Measurements from ENCODE around the gene MS4A6E. TPM values are rescaled to one million over a fixed set of nuclear protein-coding genes. Genes with fewer than 3 reads are reported as not detected.

The MS4A6E gene
- total and polyA plus RNA-seq, 4 donors = 1.3 TPM; not detected in 3

DNA sequence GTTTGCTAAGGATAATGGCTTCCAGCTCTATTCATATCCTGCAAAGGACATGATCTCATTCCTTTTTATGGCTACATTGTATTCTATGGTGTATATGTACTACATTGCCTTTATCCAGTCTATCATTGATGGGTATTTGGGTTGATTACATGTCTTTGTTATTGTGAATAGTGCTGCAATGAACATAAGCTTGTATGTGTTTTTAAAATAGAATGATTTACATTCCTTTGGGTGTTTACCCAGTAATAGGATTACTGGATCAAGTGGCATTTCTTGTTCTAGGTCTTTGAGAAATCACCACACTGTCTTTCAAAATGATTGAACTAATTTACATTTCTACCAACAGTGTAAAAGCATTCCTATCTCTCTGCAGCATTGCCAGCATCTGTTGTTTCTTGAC, 6.0 kb upstream of the MS4A6E start:
- Histone ChIP-seq H3K36me3 (ENCODE audit: control insufficient read depth in 1 of 2, insufficient read depth in 2 of 2, low read length in 1 of 2) (no peaks in the 10 kb centered on the region), H3K4me1 (ENCODE audit: control insufficient read depth in 1 of 2, insufficient read depth in 2 of 2, low read length in 2 of 2) (no peaks in the 10 kb centered on the region), H3K27me3 (ENCODE audit: control insufficient read depth in 1 of 2, insufficient read depth in 2 of 2, low read length in 1 of 2) (no peaks in the 10 kb centered on the region), H3K27ac (ENCODE audit: low read depth in 1 of 2, low read length in 2 of 2) (no peak overlapping the region), H3K4me3 (ENCODE audit: low read length in 2 of 2) (no peak overlapping the region), H3K9me3 (ENCODE audit: control insufficient read depth, low read length) (peaks cover 8% of the 10 kb centered on the region)
- DNase-seq (no peak), ATAC-seq (ENCODE audit: low FRiP score) (no peak)
- intact Hi-C loops (cut with DNase I) = no loop called here

DNA sequence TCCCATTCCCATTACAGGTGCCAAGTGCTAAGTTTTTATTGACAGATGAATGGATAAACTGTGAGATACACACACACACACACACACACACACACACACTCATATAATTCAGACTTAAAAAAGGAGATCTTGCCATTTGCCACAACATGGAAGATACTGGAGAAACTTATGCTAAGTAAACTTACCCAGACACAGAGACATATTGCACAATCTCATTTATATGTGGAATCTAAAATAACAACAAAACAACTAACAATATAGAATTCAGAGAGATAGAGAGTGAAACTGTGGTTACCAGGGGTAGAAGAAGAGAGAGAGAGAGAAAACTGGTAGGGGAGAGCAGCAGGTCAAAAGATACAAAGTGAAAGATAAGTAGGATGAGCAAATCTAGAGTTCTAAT, 1.4 kb downstream of the MS4A6E start:
- no peak for DNase-seq
- no peaks in the 10 kb centered on the region for H3K27me3 ChIP-seq (ENCODE audit: control insufficient read depth in 1 of 2, insufficient read depth in 2 of 2, low read length in 1 of 2)
- H3K4me3 ChIP-seq (ENCODE audit: low read length in 2 of 2) = no peak overlapping the region
- H3K36me3 ChIP-seq (ENCODE audit: control insufficient read depth in 1 of 2, insufficient read depth in 2 of 2, low read length in 1 of 2) = no peaks in the 10 kb centered on the region
- no peak overlapping the region for H3K27ac ChIP-seq (ENCODE audit: low read depth in 1 of 2, low read length in 2 of 2)
- ATAC-seq (ENCODE audit: low FRiP score) = no peak
- peaks cover 6% of the 10 kb centered on the region for H3K9me3 ChIP-seq (ENCODE audit: control insufficient read depth, low read length)
- intact Hi-C loops (cut with DNase I) = no loop called here
- H3K4me1 ChIP-seq (ENCODE audit: control insufficient read depth in 1 of 2, insufficient read depth in 2 of 2, low read length in 2 of 2) = no peaks in the 10 kb centered on the region

DNA sequence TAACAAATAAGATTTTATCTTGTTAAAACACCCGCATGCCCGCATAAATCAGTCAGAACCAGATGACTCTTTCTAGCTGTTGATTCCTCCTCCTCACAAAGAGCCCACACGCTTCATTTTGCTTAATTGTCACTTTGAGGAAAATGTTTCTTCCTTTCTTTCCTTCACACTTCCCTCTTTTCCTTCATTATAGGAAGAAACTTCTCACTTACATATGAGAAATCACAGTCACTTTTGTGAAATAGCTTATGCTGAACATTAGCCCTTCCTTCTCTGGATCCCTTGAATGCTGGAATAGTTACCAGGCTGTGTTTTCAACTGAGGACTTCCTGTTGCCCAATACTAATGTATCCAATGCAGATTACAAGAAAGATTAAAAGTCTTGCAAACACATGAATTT, 5.8 kb downstream of the MS4A6E start:
- Histone ChIP-seq H3K9me3 (ENCODE audit: control insufficient read depth, low read length) (no peaks in the 10 kb centered on the region), H3K36me3 (ENCODE audit: control insufficient read depth in 1 of 2, insufficient read depth in 2 of 2, low read length in 1 of 2) (no peaks in the 10 kb centered on the region), H3K4me1 (ENCODE audit: control insufficient read depth in 1 of 2, insufficient read depth in 2 of 2, low read length in 2 of 2) (no peaks in the 10 kb centered on the region), H3K4me3 (ENCODE audit: low read length in 2 of 2) (no peak overlapping the region), H3K27ac (ENCODE audit: low read depth in 1 of 2, low read length in 2 of 2) (no peak overlapping the region), H3K27me3 (ENCODE audit: control insufficient read depth in 1 of 2, insufficient read depth in 2 of 2, low read length in 1 of 2) (no peaks in the 10 kb centered on the region)
- intact Hi-C loops (cut with DNase I) = no loop called here
- 34 to 74% methylated on average over 3 of the region's 3 CpGs for WGBS, 2 donors
- DNase-seq = no peak
- ATAC-seq (ENCODE audit: low FRiP score) = no peak

DNA sequence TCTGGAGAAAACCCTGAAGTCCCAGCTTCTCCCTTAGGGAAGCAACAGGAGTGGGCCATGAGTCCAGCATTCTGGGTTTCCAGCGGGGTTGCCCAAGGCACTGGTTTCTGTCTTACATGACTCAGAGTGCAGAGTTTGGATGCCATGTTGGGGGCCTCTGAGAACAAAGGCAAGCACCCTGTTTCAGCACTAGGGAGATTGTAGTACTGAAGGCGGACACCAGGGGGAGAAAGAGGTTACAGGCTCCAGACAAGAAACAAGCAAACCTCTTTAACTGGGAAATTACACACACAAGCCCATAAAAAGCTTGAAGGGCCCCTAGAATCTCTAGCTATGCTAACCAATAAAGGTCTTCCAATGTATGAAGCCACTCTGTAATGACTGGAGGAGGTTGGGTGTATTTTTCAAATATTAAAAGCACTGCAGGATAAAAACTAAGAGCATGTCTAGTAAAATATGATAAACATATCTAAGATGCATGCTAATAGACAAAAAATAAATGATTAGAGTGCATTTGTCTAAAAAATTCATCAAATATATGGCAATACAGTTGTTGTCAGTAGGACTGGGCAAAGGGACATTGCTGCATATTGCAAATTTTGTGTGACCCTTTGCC, 7.1 kb downstream of the MS4A6E start:
- no peak for ATAC-seq (ENCODE audit: low FRiP score)
- 16 to 22% methylated on average over 2 of the region's 2 CpGs for WGBS, 2 donors
- Histone ChIP-seq H3K9me3 (ENCODE audit: control insufficient read depth, low read length) (no peaks in the 10 kb centered on the region), H3K27ac (ENCODE audit: low read depth in 1 of 2, low read length in 2 of 2) (no peak overlapping the region), H3K36me3 (ENCODE audit: control insufficient read depth in 1 of 2, insufficient read depth in 2 of 2, low read length in 1 of 2) (no peaks in the 10 kb centered on the region), H3K27me3 (ENCODE audit: control insufficient read depth in 1 of 2, insufficient read depth in 2 of 2, low read length in 1 of 2) (no peaks in the 10 kb centered on the region), H3K4me1 (ENCODE audit: control insufficient read depth in 1 of 2, insufficient read depth in 2 of 2, low read length in 2 of 2) (no peaks in the 10 kb centered on the region), H3K4me3 (ENCODE audit: low read length in 2 of 2) (no peak overlapping the region)
- DNase-seq = peak in 1 of 2 donors; percentile 65
- intact Hi-C loops (cut with DNase I) = no loop called here

DNA sequence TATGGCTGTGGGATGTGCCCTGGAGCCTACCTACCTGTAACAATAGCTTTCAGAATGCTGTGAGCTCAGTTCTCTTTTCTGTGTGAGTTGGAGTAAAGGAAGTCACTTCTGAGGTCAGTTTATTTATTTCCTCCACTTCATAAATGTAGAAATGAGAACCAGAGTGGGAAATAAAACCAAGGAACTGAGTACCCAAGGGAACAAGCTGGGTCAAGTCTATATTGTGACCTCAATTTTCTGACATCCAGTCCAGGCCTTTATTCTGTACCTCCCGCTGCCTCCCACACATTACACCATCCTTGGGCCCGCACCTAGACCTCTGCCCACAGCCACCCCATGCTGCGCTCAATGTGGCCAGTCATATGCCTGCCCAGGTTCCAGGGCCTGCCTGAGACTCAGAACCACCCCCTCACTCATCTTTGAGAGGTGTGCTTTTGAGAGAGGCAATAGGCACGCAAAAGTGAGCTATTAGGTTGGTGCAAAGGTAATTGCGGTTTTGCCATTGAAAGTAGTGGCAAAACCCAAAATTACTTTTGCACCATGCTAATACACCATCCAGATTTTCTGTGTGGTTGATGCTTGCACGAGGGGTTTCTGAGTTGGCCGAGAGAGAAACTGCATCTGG, 9.8 kb downstream of the MS4A6E start:
- ATAC-seq (ENCODE audit: low FRiP score) (no peak), DNase-seq (no peak)
- H3K27ac ChIP-seq (ENCODE audit: low read depth in 1 of 2, low read length in 2 of 2) = no peak overlapping the region
- intact Hi-C loops (cut with DNase I) = no loop called here
- 88 to 90% methylated on average over 7 of the region's 7 CpGs for WGBS, 2 donors
- H3K27me3 ChIP-seq (ENCODE audit: control insufficient read depth in 1 of 2, insufficient read depth in 2 of 2, low read length in 1 of 2) = no peaks in the 10 kb centered on the region
- H3K9me3 ChIP-seq (ENCODE audit: control insufficient read depth, low read length) = no peaks in the 10 kb centered on the region
- no peaks in the 10 kb centered on the region for H3K4me1 ChIP-seq (ENCODE audit: control insufficient read depth in 1 of 2, insufficient read depth in 2 of 2, low read length in 2 of 2)
- H3K4me3 ChIP-seq (ENCODE audit: low read length in 2 of 2) = no peak overlapping the region
- H3K36me3 ChIP-seq (ENCODE audit: control insufficient read depth in 1 of 2, insufficient read depth in 2 of 2, low read length in 1 of 2) = no peaks in the 10 kb centered on the region

DNA sequence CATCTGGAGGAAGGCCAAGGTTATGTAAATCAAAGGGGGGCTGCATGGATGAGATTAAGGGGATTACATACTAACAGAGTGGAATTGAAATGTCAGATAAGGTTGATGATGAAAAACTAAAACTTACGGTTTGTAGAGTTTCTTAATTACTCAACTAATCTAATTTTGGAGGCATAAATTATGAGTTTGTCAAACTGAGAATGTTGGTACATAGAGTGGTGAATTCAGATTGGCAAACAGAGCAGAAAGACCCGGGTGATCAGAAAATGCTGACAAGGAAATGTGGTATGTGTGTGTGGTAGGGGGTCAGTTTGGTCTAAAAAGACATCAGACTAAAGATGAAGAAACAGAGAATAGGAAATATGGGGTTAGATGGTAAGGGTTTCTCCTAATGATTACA, 11.0 kb downstream of the MS4A6E start:
- Histone ChIP-seq H3K4me1 (ENCODE audit: control insufficient read depth in 1 of 2, insufficient read depth in 2 of 2, low read length in 2 of 2) (no peaks in the 10 kb centered on the region), H3K4me3 (ENCODE audit: low read length in 2 of 2) (no peak overlapping the region), H3K27me3 (ENCODE audit: control insufficient read depth in 1 of 2, insufficient read depth in 2 of 2, low read length in 1 of 2) (no peaks in the 10 kb centered on the region), H3K36me3 (ENCODE audit: control insufficient read depth in 1 of 2, insufficient read depth in 2 of 2, low read length in 1 of 2) (no peaks in the 10 kb centered on the region), H3K9me3 (ENCODE audit: control insufficient read depth, low read length) (no peaks in the 10 kb centered on the region), H3K27ac (ENCODE audit: low read depth in 1 of 2, low read length in 2 of 2) (no peak overlapping the region)
- DNase-seq (no peak), ATAC-seq (ENCODE audit: low FRiP score) (no peak)
- WGBS, 2 donors = 49 to 50% methylated on average over 2 of the region's 2 CpGs
- intact Hi-C loops (cut with DNase I) = no loop called here

GRCh38 chr11:60339356-60339755, 12.3 kb downstream of the MS4A6E start:
- Histone ChIP-seq H3K36me3 (ENCODE audit: control insufficient read depth in 1 of 2, insufficient read depth in 2 of 2, low read length in 1 of 2) (no peaks in the 10 kb centered on the region), H3K4me3 (ENCODE audit: low read length in 2 of 2) (no peak overlapping the region), H3K27ac (ENCODE audit: low read depth in 1 of 2, low read length in 2 of 2) (no peak overlapping the region), H3K9me3 (ENCODE audit: control insufficient read depth, low read length) (no peaks in the 10 kb centered on the region), H3K4me1 (ENCODE audit: control insufficient read depth in 1 of 2, insufficient read depth in 2 of 2, low read length in 2 of 2) (no peaks in the 10 kb centered on the region), H3K27me3 (ENCODE audit: control insufficient read depth in 1 of 2, insufficient read depth in 2 of 2, low read length in 1 of 2) (no peaks in the 10 kb centered on the region)
- 52 to 53% methylated on average over 3 of the region's 3 CpGs for WGBS, 2 donors
- no peak for DNase-seq
- ATAC-seq (ENCODE audit: low FRiP score) = no peak
- intact Hi-C loops (cut with DNase I) = no loop called here

DNA sequence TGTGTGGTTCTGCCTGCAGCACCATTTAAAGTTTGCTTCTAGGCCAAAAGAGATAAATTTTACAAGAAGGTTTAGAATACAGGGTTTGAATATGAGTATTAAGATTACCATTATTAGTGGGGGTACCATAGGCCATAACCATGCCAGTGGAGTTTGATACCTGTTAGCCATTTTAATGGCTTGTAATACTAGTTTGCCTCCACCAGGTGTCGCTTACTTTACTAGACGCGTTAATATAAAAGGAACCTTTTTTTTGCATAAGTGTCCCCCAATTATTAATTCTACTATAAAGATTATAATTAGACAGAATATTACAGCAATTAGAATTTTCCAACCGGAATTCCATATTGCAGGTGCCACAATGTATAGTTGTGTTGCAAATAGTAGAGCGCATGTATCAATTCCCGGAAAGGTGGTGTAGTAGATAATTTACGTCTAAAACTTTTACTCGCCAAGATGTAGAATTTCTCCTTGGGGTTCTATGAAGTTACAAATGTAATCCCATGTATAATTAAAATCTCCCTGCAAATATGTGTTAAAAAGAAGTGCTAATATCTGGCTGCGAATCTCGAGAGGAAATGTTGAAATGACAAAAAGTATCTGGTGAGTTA, 16.1 kb downstream of the MS4A6E start:
- 73 to 74% methylated on average over 10 of the region's 10 CpGs for WGBS, 2 donors
- Histone ChIP-seq H3K9me3 (ENCODE audit: control insufficient read depth, low read length) (no peaks in the 10 kb centered on the region), H3K27ac (ENCODE audit: low read depth in 1 of 2, low read length in 2 of 2) (no peak overlapping the region), H3K27me3 (ENCODE audit: control insufficient read depth in 1 of 2, insufficient read depth in 2 of 2, low read length in 1 of 2) (no peaks in the 10 kb centered on the region), H3K4me1 (ENCODE audit: control insufficient read depth in 1 of 2, insufficient read depth in 2 of 2, low read length in 2 of 2) (no peaks in the 10 kb centered on the region), H3K4me3 (ENCODE audit: low read length in 2 of 2) (no peak overlapping the region), H3K36me3 (ENCODE audit: control insufficient read depth in 1 of 2, insufficient read depth in 2 of 2, low read length in 1 of 2) (no peaks in the 10 kb centered on the region)
- intact Hi-C loops (cut with DNase I) = no loop called here
- ATAC-seq (ENCODE audit: low FRiP score) (no peak), DNase-seq (no peak)

GRCh38 chr11:60344146-60344545, 17.1 kb downstream of the MS4A6E start:
- intact Hi-C loops (cut with DNase I) = no loop called here
- no peaks in the 10 kb centered on the region for H3K4me1 ChIP-seq (ENCODE audit: control insufficient read depth in 1 of 2, insufficient read depth in 2 of 2, low read length in 2 of 2)
- H3K27ac ChIP-seq (ENCODE audit: low read depth in 1 of 2, low read length in 2 of 2) = no peak overlapping the region
- no peak for DNase-seq
- no peak overlapping the region for H3K4me3 ChIP-seq (ENCODE audit: low read length in 2 of 2)
- ATAC-seq (ENCODE audit: low FRiP score) = no peak
- 91 to 96% methylated on average over 2 of the region's 2 CpGs for WGBS, 2 donors
- H3K9me3 ChIP-seq (ENCODE audit: control insufficient read depth, low read length) = no peaks in the 10 kb centered on the region
- no peaks in the 10 kb centered on the region for H3K36me3 ChIP-seq (ENCODE audit: control insufficient read depth in 1 of 2, insufficient read depth in 2 of 2, low read length in 1 of 2)
- H3K27me3 ChIP-seq (ENCODE audit: control insufficient read depth in 1 of 2, insufficient read depth in 2 of 2, low read length in 1 of 2) = no peaks in the 10 kb centered on the region

Measured in aorta (tissue), 5 donors.